Measurements from ENCODE around the gene MYCBP2. TPM values are rescaled to one million over a fixed set of nuclear protein-coding genes. Genes with fewer than 3 reads are reported as not detected.
"Not testable (repeated sequence)": the region's sequence is repeated elsewhere in the genome, so short reads cannot be mapped to it uniquely, and the experiment has no call there.

MYCBP2 gene
- total and polyA plus RNA-seq, 5 donors: 28.0 to 88.1 (median 70.8) TPM

GRCh38 chr13:77356155-77356554, 29.3 kb upstream of the MYCBP2 start:
- H3K4me3 ChIP-seq (ENCODE audit: low read length): no peak overlapping the region
- DNase-seq: no peak
- no peaks in the 10 kb centered on the region for H3K9me3 ChIP-seq (ENCODE audit: control insufficient read depth, low read length)
- 90% methylated on average over 2 of the region's 2 CpGs for WGBS
- intact Hi-C loops (cut with DNase I): no loop called here
- H3K27ac ChIP-seq (ENCODE audit: low read length): no peak overlapping the region
- no peak for ATAC-seq
- no peaks in the 10 kb centered on the region for H3K27me3 ChIP-seq (ENCODE audit: control insufficient read depth, insufficient read depth)
- no peaks in the 10 kb centered on the region for H3K4me1 ChIP-seq (ENCODE audit: control insufficient read depth, insufficient read depth, low read length)

GRCh38 chr13:77353995-77354394, 27.1 kb upstream of the MYCBP2 start:
- ATAC-seq (no peak), DNase-seq (no peak)
- 87% methylated on average over 2 of the region's 2 CpGs for WGBS
- Histone ChIP-seq H3K4me3 (ENCODE audit: low read length) (no peak overlapping the region), H3K27ac (ENCODE audit: low read length) (no peak overlapping the region), H3K27me3 (ENCODE audit: control insufficient read depth, insufficient read depth) (no peaks in the 10 kb centered on the region), H3K4me1 (ENCODE audit: control insufficient read depth, insufficient read depth, low read length) (no peaks in the 10 kb centered on the region), H3K9me3 (ENCODE audit: control insufficient read depth, low read length) (no peaks in the 10 kb centered on the region)
- intact Hi-C loops (cut with DNase I): no loop called here

DNA sequence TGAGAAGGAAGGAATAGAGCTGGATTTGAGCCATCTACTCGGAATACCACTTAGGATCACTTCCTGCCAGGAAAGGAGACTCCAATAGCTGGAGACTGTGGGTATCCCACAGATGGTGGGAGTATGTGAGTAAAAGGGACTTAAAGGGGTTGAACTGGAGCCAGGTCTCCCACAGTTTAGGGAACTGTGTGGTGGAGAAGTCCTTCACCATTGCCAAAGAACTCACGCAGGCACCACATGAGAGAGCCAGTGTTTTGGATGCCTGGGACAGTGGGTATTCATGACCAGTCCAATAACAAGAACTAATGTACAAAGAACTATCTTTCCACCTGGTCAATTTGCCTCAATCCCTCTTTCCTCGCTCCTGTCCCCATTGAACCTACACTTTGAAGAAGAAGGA, 24.4 kb upstream of the MYCBP2 start:
- H3K27me3 ChIP-seq (ENCODE audit: control insufficient read depth, insufficient read depth): no peaks in the 10 kb centered on the region
- no peak overlapping the region for H3K4me3 ChIP-seq (ENCODE audit: low read length)
- H3K27ac ChIP-seq (ENCODE audit: low read length): no peak overlapping the region
- DNase-seq (peak in 1 of 3 donors; percentile 29), ATAC-seq (peak in 1 of 2 donors; percentile 16)
- no peaks in the 10 kb centered on the region for H3K9me3 ChIP-seq (ENCODE audit: control insufficient read depth, low read length)
- no peaks in the 10 kb centered on the region for H3K4me1 ChIP-seq (ENCODE audit: control insufficient read depth, insufficient read depth, low read length)
- WGBS: 66% methylated on average over 3 of the region's 3 CpGs
- intact Hi-C loops (cut with DNase I): no loop called here

- Histone ChIP-seq H3K4me1 (ENCODE audit: control insufficient read depth, insufficient read depth, low read length) (no peaks in the 10 kb centered on the region), H3K4me3 (ENCODE audit: low read length) (no peak overlapping the region), H3K27me3 (ENCODE audit: control insufficient read depth, insufficient read depth) (no peaks in the 10 kb centered on the region), H3K9me3 (ENCODE audit: control insufficient read depth, low read length) (no peaks in the 10 kb centered on the region), H3K27ac (ENCODE audit: low read length) (no peak overlapping the region)
- no peak for DNase-seq
- intact Hi-C loops (cut with DNase I): no loop called here
- 86% methylated on average over 1 of the region's 1 CpG for WGBS
- ATAC-seq: no peak
Measured at GRCh38 chr13:77350811-77351210, 23.9 kb upstream of the MYCBP2 start.

DNA sequence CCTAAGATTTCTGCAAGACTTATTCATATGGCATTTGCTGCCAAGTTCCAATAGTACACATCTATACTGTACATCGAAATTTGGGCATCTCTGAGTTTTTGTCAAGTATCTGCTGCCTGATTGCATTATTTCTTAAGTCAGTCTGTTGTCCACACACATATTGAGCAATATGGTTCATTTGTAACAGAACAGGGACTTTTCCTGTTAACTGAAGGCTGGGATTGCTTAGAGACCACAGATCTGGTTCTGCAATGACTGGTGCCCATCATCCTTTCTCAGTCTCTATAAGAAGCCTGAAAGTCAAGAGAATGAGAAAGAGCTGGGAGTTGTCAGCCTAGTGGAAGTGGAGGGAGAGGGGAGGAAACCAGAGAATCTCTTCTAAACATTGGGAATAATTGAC, 22.5 kb upstream of the MYCBP2 start:
- intact Hi-C loops (cut with DNase I): no loop called here
- ATAC-seq (no peak), DNase-seq (no peak)
- Histone ChIP-seq H3K4me1 (ENCODE audit: control insufficient read depth, insufficient read depth, low read length) (no peaks in the 10 kb centered on the region), H3K4me3 (ENCODE audit: low read length) (no peak overlapping the region), H3K27me3 (ENCODE audit: control insufficient read depth, insufficient read depth) (no peaks in the 10 kb centered on the region), H3K27ac (ENCODE audit: low read length) (no peak overlapping the region), H3K9me3 (ENCODE audit: control insufficient read depth, low read length) (no peaks in the 10 kb centered on the region)
- WGBS: 70% methylated on average over 1 of the region's 1 CpG

- 100% methylated on average over 3 of the region's 3 CpGs for WGBS
- H3K4me3 ChIP-seq (ENCODE audit: low read length); intact Hi-C loops (cut with DNase I); H3K4me1 ChIP-seq (ENCODE audit: control insufficient read depth, insufficient read depth, low read length); DNase-seq; H3K27me3 ChIP-seq (ENCODE audit: control insufficient read depth, insufficient read depth); ATAC-seq; H3K9me3 ChIP-seq (ENCODE audit: control insufficient read depth, low read length); H3K27ac ChIP-seq (ENCODE audit: low read length): not testable (repeated sequence)
Measured at GRCh38 chr13:77347351-77347750, 20.5 kb upstream of the MYCBP2 start.

GRCh38 chr13:77345150-77345780, 18.4 kb upstream of the MYCBP2 start:
- ATAC-seq: no peak
- Histone ChIP-seq H3K27ac (ENCODE audit: low read length) (no peak overlapping the region), H3K9me3 (ENCODE audit: control insufficient read depth, low read length) (no peaks in the 10 kb centered on the region), H3K27me3 (ENCODE audit: control insufficient read depth, insufficient read depth) (no peaks in the 10 kb centered on the region), H3K4me1 (ENCODE audit: control insufficient read depth, insufficient read depth, low read length) (no peaks in the 10 kb centered on the region), H3K4me3 (ENCODE audit: low read length) (no peak overlapping the region)
- 65% methylated on average over 2 of the region's 2 CpGs for WGBS
- DNase-seq: no peak
- intact Hi-C loops (cut with DNase I): no loop called here

DNA sequence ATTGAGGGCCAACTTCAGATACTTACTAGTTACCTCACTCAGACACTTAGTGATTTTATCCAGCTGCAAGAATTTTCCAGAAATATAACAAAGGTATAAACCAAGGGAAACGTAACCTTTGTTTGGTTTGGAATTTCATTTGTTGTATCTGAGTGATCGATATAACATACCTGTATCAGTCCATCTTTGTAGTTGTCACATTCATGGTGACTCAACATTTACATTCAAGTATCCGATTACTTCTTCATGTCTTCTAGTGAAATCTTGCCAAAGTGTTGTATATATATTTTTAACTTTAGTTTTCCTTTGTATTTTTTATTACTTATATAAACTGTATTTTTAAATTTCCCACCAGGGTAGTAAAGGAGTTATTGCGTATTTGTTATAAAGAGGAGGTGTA, 16.9 kb upstream of the MYCBP2 start:
- no peaks in the 10 kb centered on the region for H3K4me1 ChIP-seq (ENCODE audit: control insufficient read depth, insufficient read depth, low read length)
- no peak overlapping the region for H3K4me3 ChIP-seq (ENCODE audit: low read length)
- ATAC-seq: no peak
- no peak overlapping the region for H3K27ac ChIP-seq (ENCODE audit: low read length)
- no peaks in the 10 kb centered on the region for H3K9me3 ChIP-seq (ENCODE audit: control insufficient read depth, low read length)
- intact Hi-C loops (cut with DNase I): no loop called here
- no peaks in the 10 kb centered on the region for H3K27me3 ChIP-seq (ENCODE audit: control insufficient read depth, insufficient read depth)
- no peak for DNase-seq
- 92% methylated on average over 4 of the region's 4 CpGs for WGBS

GRCh38 chr13:77339408-77339807, 12.5 kb upstream of the MYCBP2 start:
- no peak for ATAC-seq
- H3K27me3 ChIP-seq (ENCODE audit: control insufficient read depth, insufficient read depth): no peaks in the 10 kb centered on the region
- H3K9me3 ChIP-seq (ENCODE audit: control insufficient read depth, low read length): no peaks in the 10 kb centered on the region
- H3K4me3 ChIP-seq (ENCODE audit: low read length): no peak overlapping the region
- no peak for DNase-seq
- intact Hi-C loops (cut with DNase I): no loop called here
- no peaks in the 10 kb centered on the region for H3K4me1 ChIP-seq (ENCODE audit: control insufficient read depth, insufficient read depth, low read length)
- H3K27ac ChIP-seq (ENCODE audit: low read length): no peak overlapping the region
- 82% methylated on average over 2 of the region's 2 CpGs for WGBS

DNA sequence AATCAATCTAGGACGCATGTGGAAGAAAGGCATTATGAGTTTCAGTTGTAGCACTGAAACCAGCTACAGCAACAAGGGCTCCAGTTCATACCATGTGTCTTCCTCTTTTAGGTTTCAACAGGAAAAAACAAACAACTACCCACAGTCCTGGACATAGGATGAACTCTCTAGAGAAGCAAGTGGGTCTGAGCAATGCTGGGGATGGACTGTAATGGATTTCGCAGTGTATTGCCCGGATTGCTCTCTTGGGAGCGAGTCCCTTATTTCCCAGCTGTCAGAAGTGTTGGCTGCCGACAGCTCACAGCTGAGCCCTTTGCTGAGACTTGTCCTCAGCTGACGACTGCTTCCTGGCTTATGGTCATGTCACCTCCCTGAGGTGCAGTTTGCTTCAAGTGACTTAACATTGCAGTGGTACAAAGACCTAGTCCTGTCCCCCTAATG, 12.1 kb upstream of the MYCBP2 start:
- intact Hi-C loops (cut with DNase I): no loop called here
- H3K4me1 ChIP-seq (ENCODE audit: control insufficient read depth, insufficient read depth, low read length): no peaks in the 10 kb centered on the region
- no peak overlapping the region for H3K4me3 ChIP-seq (ENCODE audit: low read length)
- peak in 1 of 3 donors; percentile 33 for DNase-seq
- H3K27me3 ChIP-seq (ENCODE audit: control insufficient read depth, insufficient read depth): no peaks in the 10 kb centered on the region
- peak in 1 of 2 donors; percentile 62 for ATAC-seq
- H3K27ac ChIP-seq (ENCODE audit: low read length): no peak overlapping the region
- WGBS: 45% methylated on average over 6 of the region's 6 CpGs
- H3K9me3 ChIP-seq (ENCODE audit: control insufficient read depth, low read length): no peaks in the 10 kb centered on the region

GRCh38 chr13:77338329-77338728, 11.4 kb upstream of the MYCBP2 start:
- H3K4me1 ChIP-seq (ENCODE audit: control insufficient read depth, insufficient read depth, low read length): peaks cover 3% of the 10 kb centered on the region
- intact Hi-C loops (cut with DNase I): no loop called here
- no peak overlapping the region for H3K4me3 ChIP-seq (ENCODE audit: low read length)
- H3K27me3 ChIP-seq (ENCODE audit: control insufficient read depth, insufficient read depth): no peaks in the 10 kb centered on the region
- ATAC-seq: no peak
- H3K27ac ChIP-seq (ENCODE audit: low read length): no peak overlapping the region
- DNase-seq: no peak
- H3K9me3 ChIP-seq (ENCODE audit: control insufficient read depth, low read length): no peaks in the 10 kb centered on the region
- WGBS: 89% methylated on average over 2 of the region's 2 CpGs

DNA sequence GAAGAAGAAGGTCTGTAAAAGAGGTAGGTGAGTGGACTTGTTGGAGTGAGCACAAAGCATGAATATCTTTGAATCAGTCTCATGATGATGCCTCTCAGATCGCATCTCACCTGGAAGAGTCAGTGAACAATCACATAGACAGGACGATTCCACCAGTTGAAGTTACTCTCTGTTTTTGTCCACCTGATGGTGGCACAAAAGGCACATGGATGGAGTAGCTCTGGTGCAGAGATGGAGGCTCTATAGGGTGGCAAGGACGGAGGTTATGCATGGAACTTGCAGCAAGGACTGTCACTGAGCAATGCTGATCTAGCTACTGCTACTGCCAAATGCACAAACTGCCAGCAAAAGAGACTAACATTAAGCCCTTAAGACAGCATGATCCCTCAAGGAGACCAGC, 10.3 kb upstream of the MYCBP2 start:
- H3K27ac ChIP-seq (ENCODE audit: low read length): no peak overlapping the region
- WGBS: 84% methylated on average over 3 of the region's 3 CpGs
- intact Hi-C loops (cut with DNase I): no loop called here
- H3K4me3 ChIP-seq (ENCODE audit: low read length): no peak overlapping the region
- ATAC-seq (no peak), DNase-seq (no peak)
- peaks cover 3% of the 10 kb centered on the region for H3K4me1 ChIP-seq (ENCODE audit: control insufficient read depth, insufficient read depth, low read length)
- H3K27me3 ChIP-seq (ENCODE audit: control insufficient read depth, insufficient read depth): no peaks in the 10 kb centered on the region
- no peaks in the 10 kb centered on the region for H3K9me3 ChIP-seq (ENCODE audit: control insufficient read depth, low read length)

All from right cardiac atrium (tissue), 5 donors.